GM10248 (cell line): ENCODE measurements around the gene JPT2.

Experiments
- CTCF ChIA-PET: fragments of 300-600 bp; sonication (Branson Sonifier 250); formaldehyde crosslinking; extraction: SDS; loops from one replicate; lab custom pipeline; 2021; ENCODE audit warnings: antibody characterized with exemption; lab: Yijun Ruan, JAX
- POLR2A ChIA-PET: fragments of 350-650 bp; sonication (Branson Sonifier 250); formaldehyde crosslinking; extraction: SDS; loops from one replicate; lab custom pipeline; 2020; ENCODE audit warnings: antibody characterized with exemption; lab: Yijun Ruan, JAX
- DNase-seq: peaks from one replicate; pipeline ENCODE4 v3.0.0; 2012; ENCODE audit errors: extremely low spot score
- CTCF ChIP-seq: IDR thresholded peaks from 2 replicates; pipeline ENCODE4 v1.5.1; 2012; ENCODE audit warnings: mild to moderate bottlenecking, low read depth; ENCODE audit errors: extremely low read depth, missing control alignments, control extremely low read depth

The JPT2 gene

GRCh38 chr16:1687427-1688316 lies 9.6 kb downstream of the JPT2 start:
- POLR2A ChIA-PET = no interaction called here
- no peak for TF ChIP-seq CTCF
- CTCF ChIA-PET = interaction anchor here (1.4 kb wide), 1 partner anchor 18 kb away, joined by 4 read pairs; the partner anchor contains the start of gene MAPK8IP3
- DNase-seq = no peak

- POLR2A ChIA-PET = no interaction called here
- no peak for DNase-seq
Observed at GRCh38 chr16:1688807-1689560, 10.9 kb downstream of the JPT2 start.

GRCh38 chr16:1689853-1690252 lies 11.8 kb downstream of the JPT2 start:
- no peak for TF ChIP-seq CTCF
- no peak for DNase-seq
- CTCF ChIA-PET = no interaction called here
- POLR2A ChIA-PET = no interaction called here

More at GRCh38 chr16:1688807-1689560, 10.9 kb downstream of the JPT2 start:
- CTCF ChIA-PET = interaction anchor here (1.4 kb wide), 1 partner anchor 17 kb away, joined by 4 read pairs; the partner anchor contains the start of gene MAPK8IP3
- no peak for TF ChIP-seq CTCF

- ChIA-PET CTCF (interaction anchor here (1.8 to 2.5 kb wide), 3 partner anchors 11 to 33 kb away, joined by 5 to 13 read pairs (median 7); partner anchors contain the start of gene MAPK8IP3), POLR2A (no interaction called here)
- TF ChIP-seq CTCF = no peak
- DNase-seq = no peak
Observed at GRCh38 chr16:1690810-1691209, 12.7 kb downstream of the JPT2 start.

- POLR2A ChIA-PET = no interaction called here
- CTCF ChIA-PET = interaction anchor here (1.3 to 2.5 kb wide), 4 partner anchors 11 to 32 kb away, joined by 4 to 13 read pairs (median 6); partner anchors contain the start of genes JPT2 and MAPK8IP3
- TF ChIP-seq CTCF = no peak
- no peak for DNase-seq
Observed at GRCh38 chr16:1691276-1691675, 13.2 kb downstream of the JPT2 start.

GRCh38 chr16:1691956-1692355 lies 13.9 kb downstream of the JPT2 start:
- ChIA-PET POLR2A (no interaction called here), CTCF (interaction anchor here (1.3 to 2.5 kb wide), 4 partner anchors 10 to 32 kb away, joined by 4 to 13 read pairs (median 6); partner anchors contain the start of genes JPT2 and MAPK8IP3)
- no peak for TF ChIP-seq CTCF
- no peak for DNase-seq
